B cell (primary cell): ENCODE measurements around the gene ZBTB8B.

Experiments
- EZH2 ChIP-seq: IDR thresholded peaks from 2 replicates; pipeline ENCODE4 v1.6.1; 2012; ENCODE audit warnings: borderline replicate concordance, low read depth, mild to moderate bottlenecking, moderate library complexity, low read length; ENCODE audit not compliant: insufficient read depth, poor library complexity, severe bottlenecking
- TF ChIP-seq, protein P1 (sequence below): fragments of 200-600 bp; IDR thresholded peaks from one replicate; pipeline ENCODE4 v1.8.0; 2022; ENCODE audit warnings: antibody characterized with exemption, mild to moderate bottlenecking

DNA sequence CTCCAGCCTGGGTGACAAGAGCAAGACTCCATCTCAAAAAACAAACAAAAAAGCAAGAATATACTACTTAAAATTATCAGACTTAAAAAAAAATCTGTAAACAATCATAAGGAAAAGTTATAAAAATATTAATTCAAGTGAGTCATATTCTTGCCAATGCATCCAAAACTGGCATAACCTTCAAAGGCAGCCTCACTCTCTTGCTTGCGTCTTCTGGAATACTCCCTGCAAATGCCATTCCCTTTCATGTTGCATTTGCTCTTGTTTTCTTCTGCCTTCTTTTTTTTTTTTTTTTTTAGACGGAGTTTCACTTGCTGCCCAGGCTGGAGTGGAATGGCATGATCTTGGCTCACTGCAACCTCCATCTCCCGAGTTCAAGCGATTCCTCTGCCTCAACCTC, 42.1 kb downstream of the ZBTB8B start:
- TF ChIP-seq, protein P1, sequence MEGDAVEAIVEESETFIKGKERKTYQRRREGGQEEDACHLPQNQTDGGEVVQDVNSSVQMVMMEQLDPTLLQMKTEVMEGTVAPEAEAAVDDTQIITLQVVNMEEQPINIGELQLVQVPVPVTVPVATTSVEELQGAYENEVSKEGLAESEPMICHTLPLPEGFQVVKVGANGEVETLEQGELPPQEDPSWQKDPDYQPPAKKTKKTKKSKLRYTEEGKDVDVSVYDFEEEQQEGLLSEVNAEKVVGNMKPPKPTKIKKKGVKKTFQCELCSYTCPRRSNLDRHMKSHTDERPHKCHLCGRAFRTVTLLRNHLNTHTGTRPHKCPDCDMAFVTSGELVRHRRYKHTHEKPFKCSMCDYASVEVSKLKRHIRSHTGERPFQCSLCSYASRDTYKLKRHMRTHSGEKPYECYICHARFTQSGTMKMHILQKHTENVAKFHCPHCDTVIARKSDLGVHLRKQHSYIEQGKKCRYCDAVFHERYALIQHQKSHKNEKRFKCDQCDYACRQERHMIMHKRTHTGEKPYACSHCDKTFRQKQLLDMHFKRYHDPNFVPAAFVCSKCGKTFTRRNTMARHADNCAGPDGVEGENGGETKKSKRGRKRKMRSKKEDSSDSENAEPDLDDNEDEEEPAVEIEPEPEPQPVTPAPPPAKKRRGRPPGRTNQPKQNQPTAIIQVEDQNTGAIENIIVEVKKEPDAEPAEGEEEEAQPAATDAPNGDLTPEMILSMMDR, result no peak
- TF ChIP-seq EZH2, result no peak
